IMR-90 (cell line): ENCODE measurements around the gene PPP1R13L. TPM values are rescaled to one million over a fixed set of nuclear protein-coding genes. Genes with fewer than 3 reads are reported as not detected.

Experiments
- ATAC-seq: fragments of 200-7000 bp; cut with Tn5 transposase; 2 replicates; pipeline ENCODE4 v1.9.1; 2020; ENCODE audit warnings: low read depth, mild to moderate bottlenecking, moderate library complexity
- BruUV-seq: library from RNA; stranded (reverse); fragments of 400-500 nt; replicated peaks from 2 replicates; lab custom pipeline; 2021; lab: Mats Ljungman, UMichigan
- CTCF ChIA-PET: fragments of 300-600 bp; formaldehyde crosslinking; extraction: SDS; loops from one replicate; lab custom pipeline; 2021; ENCODE audit warnings: antibody characterized with exemption; lab: Yijun Ruan, JAX
- POLR2A ChIA-PET: fragments of 300-600 bp; sonication (Branson Sonifier 250); formaldehyde crosslinking; loops from one replicate; lab custom pipeline; 2022; ENCODE audit warnings: antibody characterized with exemption; ENCODE audit not compliant: unreplicated experiment; lab: Charles Lee
- DNase-seq: peaks from one replicate; pipeline ENCODE4 v3.0.0; 2013
- H2AFZ ChIP-seq: replicated peaks from 2 replicates; pipeline ENCODE3; 2013; ENCODE audit warnings: low read length, mild to moderate bottlenecking; ENCODE audit not compliant: poor library complexity
- H2AK5ac ChIP-seq: 2 replicates; pipeline ENCODE4 v1.6.1; 2013; ENCODE audit warnings: low read depth, low read length, inconsistent platforms
- H2AK9ac ChIP-seq: replicated peaks from 2 replicates; pipeline ENCODE3; 2013; ENCODE audit warnings: mild to moderate bottlenecking, low read depth, low read length, moderate library complexity; ENCODE audit not compliant: poor library complexity
- H2BK120ac ChIP-seq: 2 replicates; pipeline ENCODE4 v1.6.1; 2013; ENCODE audit warnings: low read depth, low read length, inconsistent platforms
- H2BK15ac ChIP-seq: 3 replicates; pipeline ENCODE4 v1.6.1; 2013; ENCODE audit warnings: low read depth, low read length, inconsistent platforms
- H2BK20ac ChIP-seq: 2 replicates; pipeline ENCODE4 v1.6.1; 2013; ENCODE audit warnings: low read depth, mild to moderate bottlenecking, inconsistent platforms, low read length, moderate library complexity
- H2BK5ac ChIP-seq: 2 replicates; pipeline ENCODE4 v1.6.1; 2013; ENCODE audit warnings: mild to moderate bottlenecking, low read depth, low read length, inconsistent platforms; ENCODE audit not compliant: poor library complexity, severe bottlenecking
- H3K14ac ChIP-seq: replicated peaks from 2 replicates; pipeline ENCODE4 v1.6.1; 2013; ENCODE audit warnings: low read depth, low read length, inconsistent platforms
- H3K18ac ChIP-seq: 2 replicates; pipeline ENCODE4 v1.6.1; 2013; ENCODE audit warnings: low read depth, low read length, control low read depth
- H3K23ac ChIP-seq: 2 replicates; pipeline ENCODE4 v1.6.1; 2013; ENCODE audit warnings: low read depth, low read length, inconsistent platforms
- H3K27ac ChIP-seq: 2 replicates; pipeline ENCODE4 v1.5.1; 2013; ENCODE audit warnings: mild to moderate bottlenecking, control low read depth, low read length; ENCODE audit not compliant: insufficient read depth
- H3K27me3 ChIP-seq: 2 replicates; pipeline ENCODE4 v1.6.1; 2013; ENCODE audit warnings: low read length; ENCODE audit not compliant: control insufficient read depth, insufficient read depth
- H3K36me3 ChIP-seq: 2 replicates; pipeline ENCODE4 v1.6.1; 2013; ENCODE audit warnings: low read length, mixed read lengths; ENCODE audit not compliant: control insufficient read depth, insufficient read depth
- H3K4ac ChIP-seq: 2 replicates; pipeline ENCODE4 v1.6.1; 2013; ENCODE audit warnings: low read depth, low read length, inconsistent platforms
- H3K4me1 ChIP-seq: 2 replicates; pipeline ENCODE4 v1.6.1; 2013; ENCODE audit warnings: low read length, mixed read lengths; ENCODE audit not compliant: control insufficient read depth, insufficient read depth
- H3K4me2 ChIP-seq: 2 replicates; pipeline ENCODE4 v1.6.1; 2013; ENCODE audit warnings: low read depth, mild to moderate bottlenecking, control low read depth, low read length, moderate library complexity
- H3K4me3 ChIP-seq: 2 replicates; pipeline ENCODE4 v1.5.1; 2013; ENCODE audit warnings: low read depth, mild to moderate bottlenecking, control low read depth, low read length, moderate library complexity; ENCODE audit not compliant: insufficient read depth
- H3K56ac ChIP-seq: 2 replicates; pipeline ENCODE4 v1.6.1; 2013; ENCODE audit warnings: low read length, inconsistent platforms; ENCODE audit not compliant: insufficient read depth; ENCODE audit errors: extremely low read depth
- H3K79me1 ChIP-seq, 2 experiments: 2 replicates each; pipeline ENCODE4 v1.6.1; 2013; ENCODE audit warnings: low read length in 2 of 2, inconsistent platforms in 1 of 2, low read depth in 1 of 2
- H3K9ac ChIP-seq: 2 replicates; pipeline ENCODE4 v1.6.1; 2013; ENCODE audit warnings: low read depth, low read length, control low read depth
- H3K9me1 ChIP-seq: 2 replicates; pipeline ENCODE4 v1.6.1; 2013; ENCODE audit warnings: low read length, inconsistent platforms; ENCODE audit not compliant: insufficient read depth
- H3K9me3 ChIP-seq: 2 replicates; pipeline ENCODE4 v1.6.1; 2013; ENCODE audit warnings: low read length; ENCODE audit not compliant: control insufficient read depth, insufficient read depth
- H4K20me1 ChIP-seq: 2 replicates; pipeline ENCODE4 v1.6.1; 2013; ENCODE audit warnings: low read length, inconsistent platforms; ENCODE audit not compliant: insufficient read depth
- H4K5ac ChIP-seq: 2 replicates; pipeline ENCODE4 v1.6.1; 2013; ENCODE audit warnings: mild to moderate bottlenecking, low read depth, low read length, control low read depth
- H4K8ac ChIP-seq, 2 experiments: 2 replicates each; pipeline ENCODE4 v1.6.1; 2013; ENCODE audit warnings: low read depth in 2 of 2, low read length in 2 of 2, control low read depth in 1 of 2, inconsistent platforms in 1 of 2
- H4K91ac ChIP-seq: 2 replicates; pipeline ENCODE4 v1.6.1; 2013; ENCODE audit warnings: low read depth, low read length, inconsistent platforms; ENCODE audit not compliant: insufficient read depth
- BHLHE40 ChIP-seq: fragments of 150-350 bp; IDR thresholded peaks from 2 replicates; pipeline ENCODE4 v1.6.1; 2016; ENCODE audit warnings: mild to moderate bottlenecking, low read depth, low read length
- CHD1 ChIP-seq: IDR thresholded peaks from 2 replicates; pipeline ENCODE4 v1.6.1; 2012; ENCODE audit warnings: low read depth, low read length, improper control_type of control experiment
- ELK1 ChIP-seq: fragments of 150-350 bp; IDR thresholded peaks from 2 replicates; pipeline ENCODE4 v1.6.1; 2016; ENCODE audit warnings: low read depth, mild to moderate bottlenecking, low read length, moderate library complexity, borderline replicate concordance
- FOS ChIP-seq: fragments of 150-350 bp; IDR thresholded peaks from 2 replicates; pipeline ENCODE4 v1.6.1; 2016; ENCODE audit warnings: low read depth, low read length
- MAFK ChIP-seq: IDR thresholded peaks from 2 replicates; pipeline ENCODE4 v1.6.1; 2012; ENCODE audit warnings: low read depth, low read length, improper control_type of control experiment
- NFE2L2 ChIP-seq: fragments of 150-350 bp; IDR thresholded peaks from 2 replicates; pipeline ENCODE4 v1.6.1; 2016; ENCODE audit warnings: low read depth, mild to moderate bottlenecking, low read length
- SMC3 ChIP-seq: fragments of 150-350 bp; IDR thresholded peaks from 2 replicates; pipeline ENCODE4 v1.6.1; 2016; ENCODE audit warnings: low read depth, mild to moderate bottlenecking, antibody characterized with exemption, low read length, moderate library complexity
- USF2 ChIP-seq: fragments of 150-350 bp; IDR thresholded peaks from 2 replicates; pipeline ENCODE4 v1.6.1; 2017; ENCODE audit warnings: mild to moderate bottlenecking, antibody characterized with exemption, low read length, low read depth
- WGBS, 2 experiments: methylation state at CpG; one replicate each; pipeline versions ENCODE4 v1.1.5 to v1.1.7; 2013; ENCODE audit warnings: missing lambda C conversion rate in 2 of 2; ENCODE audit not compliant: insufficient read length in 1 of 2; ENCODE audit errors: extremely low coverage in 2 of 2; 5-methylcytosine and 5-hydroxymethylcytosine counted together
- dilution Hi-C: fragments of 300-500 bp; cut with HindIII; formaldehyde crosslinking; loops from one replicate; pipeline ENCODE4 v1.14.3; 2018; ENCODE audit warnings: low sequenced_read_pairs; ENCODE audit not compliant: unreplicated experiment
- in situ Hi-C: fragments of 300-500 bp; cut with MboI; formaldehyde crosslinking; loops from 3 replicates; pipeline ENCODE4 v1.14.3; 2019; ENCODE audit warnings: low sequenced_read_pairs, inconsistent platforms, mixed read lengths
- intact Hi-C: fragments of 100-400 bp; cut with micrococcal nuclease; formaldehyde crosslinking; loops from 2 replicates; pipeline ENCODE4 v1.10.0; 2022
- polyA plus RNA-seq, 3 experiments: library from polyadenylated mRNA; depleted of rRNA; stranded (reverse); fragments of >200 nt; gene quantifications; 2 replicates each; pipeline ENCODE4 v1.2.3, GENCODE V29; 2012; ENCODE audit warnings: low replicate concordance in 1 of 3
- total RNA-seq: library from RNA; depleted of rRNA; stranded (reverse); fragments of >200 nt; gene quantifications from 2 replicates; pipeline ENCODE4 v1.2.3, GENCODE V29; 2012

Gene PPP1R13L
- total and polyA plus RNA-seq, 2 of the 4 experiments (the other 2 are of a cell fraction): 3.0 to 13.3 TPM

GRCh38 chr19:45409557-45409920 is 4.7 kb upstream of the PPP1R13L start:
- Histone ChIP-seq H3K56ac (no peak overlapping the region), H3K27ac (no peak overlapping the region), H3K4me1 (0 out of 2 replicates have a peak, but pooled peaks cover 2% of the 10 kb centered on the region), H3K9me3 (no peaks in the 10 kb centered on the region), H2BK120ac (no peak overlapping the region), H3K4me2 (no peak overlapping the region), H2BK20ac (no peak overlapping the region), H3K27me3 (no peaks in the 10 kb centered on the region), H3K36me3 (peaks cover 19% of the 10 kb centered on the region), H2AFZ (no peak overlapping the region), H2BK15ac (no peak overlapping the region), H2BK5ac (no peak overlapping the region), H3K9ac (no peak overlapping the region), H2AK9ac (no peak overlapping the region), H3K4ac (no peak overlapping the region), H2AK5ac (no peak overlapping the region), H3K18ac (no peak overlapping the region), H3K14ac (no peak overlapping the region), H4K91ac (no peak overlapping the region), H4K5ac (no peak overlapping the region), H3K23ac (no peak overlapping the region), H3K9me1 (no peaks in the 10 kb centered on the region; the same call in 1 of the 2 replicates), H4K20me1 (no peaks in the 10 kb centered on the region; the same call in 1 of the 2 replicates), H3K79me1 (peaks cover 0 to 34% of the 10 kb centered on the region in 2 experiments; a peak in 3 of 4 replicates), H4K8ac (no peak overlapping the region), H3K4me3 (no peak overlapping the region)
- in situ Hi-C loops (no loop called here), dilution Hi-C loops (no loop called here), intact Hi-C loops (no loop called here)
- TF ChIP-seq USF2: no peak
- TF ChIP-seq CHD1: no peak
- TF ChIP-seq SMC3: no peak
- no peak for TF ChIP-seq NFE2L2
- TF ChIP-seq FOS: no peak
- TF ChIP-seq MAFK: no peak
- TF ChIP-seq BHLHE40: no peak
- TF ChIP-seq ELK1: no peak
- WGBS, 2 experiments: no CpG with 5 or more reads among the region's 4 CpGs
- ChIA-PET CTCF (interaction anchor here (0.6 kb wide), 1 partner anchor 394 kb away, joined by 3 read pairs; no protein-coding TSS in a partner anchor), POLR2A (no interaction called here)
- ATAC-seq: no peak
- BruUV-seq: no TSS peak
- no peak for DNase-seq
